Activated naive CD4-positive, alpha-beta T cell (primary cell): ENCODE measurements around the gene SYDE1.

Experiments
- DNase-seq, 4 experiments: peaks; one replicate each; lab custom pipeline; 2025; lab: John Stamatoyannopoulos, UW

The SYDE1 gene

GRCh38 chr19:15125232-15126067 is 18.2 kb downstream of the SYDE1 start:
- peak; percentile 89 to 95 (median 94) for DNase-seq

- no peak for DNase-seq
Observed at GRCh38 chr19:15126131-15126910, 19.1 kb downstream of the SYDE1 start.

GRCh38 chr19:15128162-15128770 is 21.1 kb downstream of the SYDE1 start:
- DNase-seq = no peak

GRCh38 chr19:15129856-15130585 is 22.8 kb downstream of the SYDE1 start:
- no peak for DNase-seq

GRCh38 chr19:15136234-15136954 is 29.2 kb downstream of the SYDE1 start:
- DNase-seq = no peak

GRCh38 chr19:15137777-15138176 is 30.6 kb downstream of the SYDE1 start:
- DNase-seq = no peak

- no peak for DNase-seq
Observed at GRCh38 chr19:15138427-15138826, 31.2 kb downstream of the SYDE1 start.

GRCh38 chr19:15141143-15141542 is 33.9 kb downstream of the SYDE1 start:
- no peak for DNase-seq

GRCh38 chr19:15142313-15142712 is 35.1 kb downstream of the SYDE1 start:
- DNase-seq = no peak

- DNase-seq = no peak
Observed at GRCh38 chr19:15144046-15144646, 36.9 kb downstream of the SYDE1 start.

GRCh38 chr19:15147090-15147489 is 39.9 kb downstream of the SYDE1 start:
- DNase-seq = no peak

- DNase-seq = no peak
Observed at GRCh38 chr19:15149737-15150136, 42.5 kb downstream of the SYDE1 start.

- DNase-seq = no peak
Observed at GRCh38 chr19:15154002-15154612, 46.9 kb downstream of the SYDE1 start.

- DNase-seq = no peak
Observed at GRCh38 chr19:15155296-15155695, 48.1 kb downstream of the SYDE1 start.

GRCh38 chr19:15156391-15156790 is 49.2 kb downstream of the SYDE1 start:
- DNase-seq = no peak

GRCh38 chr19:15159251-15159650 is 52.0 kb downstream of the SYDE1 start:
- no peak for DNase-seq

GRCh38 chr19:15161028-15161984 is 54.1 kb downstream of the SYDE1 start:
- no peak for DNase-seq
